ENCODE measurements around the gene RAB37. TPM values are rescaled to one million over a fixed set of nuclear protein-coding genes. Genes with fewer than 3 reads are reported as not detected.

RAB37 gene
- total and polyA plus RNA-seq, 2 of the 13 experiments (the other 11 are each of a cell fraction or from before 2014, with no cell fraction given): 0.91 to 3.7 TPM

- TF ChIP-seq MAZ (IDR thresholded peaks at IDR 0.05; ENCODE audit: borderline replicate concordance, low read depth, low read length) (peak; percentile 71; the same call in 1 of the 2 replicates), MAZ (CRISPR knock-in tag; IDR thresholded peaks at IDR 0.05; ENCODE audit: low read depth) (peak; percentile 97), ZNF274 (CRISPR knock-in tag; IDR thresholded peaks at IDR 0.05) (peak; percentile 98), ERF (CRISPR knock-in tag; IDR thresholded peaks at IDR 0.05) (peak; percentile 83), DZIP1 (CRISPR knock-in tag; IDR thresholded peaks at IDR 0.05) (peak; percentile 96), KDM2A (CRISPR knock-in tag; IDR thresholded peaks at IDR 0.05; ENCODE audit: borderline replicate concordance, low read depth) (peak; percentile 76; the same call in 1 of the 2 replicates), DR1 (CRISPR knock-in tag; IDR thresholded peaks at IDR 0.05) (peak; percentile 98), XRCC5 (optimal IDR thresholded peaks at IDR 0.05; ENCODE audit: low read length) (peak; percentile 61), SMARCC2 (IDR thresholded peaks at IDR 0.05) (no peak), ZNF776 (CRISPR knock-in tag; IDR thresholded peaks at IDR 0.05) (peak; percentile 98), ZNF160 (CRISPR knock-in tag; IDR thresholded peaks at IDR 0.05) (peak; percentile 88), ZNF530 (CRISPR knock-in tag; IDR thresholded peaks at IDR 0.05; ENCODE audit: low read depth) (no peak), ZNF775 (CRISPR knock-in tag; IDR thresholded peaks at IDR 0.05; ENCODE audit: borderline replicate concordance) (0 out of 2 replicates have a peak, but pooled peaks have one; percentile 66), RFX1 (IDR thresholded peaks at IDR 0.05) (no peak), ZBTB34 (CRISPR knock-in tag; IDR thresholded peaks at IDR 0.05) (peak; percentile 66; the same call in 1 of the 2 replicates), ZNF704 (CRISPR knock-in tag; IDR thresholded peaks at IDR 0.05; ENCODE audit: borderline replicate concordance) (peak; percentile 70), ZNF660 (CRISPR knock-in tag; IDR thresholded peaks at IDR 0.05; ENCODE audit: borderline replicate concordance, low read depth) (0 out of 2 replicates have a peak, but pooled peaks have one; percentile 81), ZNF850 (CRISPR knock-in tag; conservative IDR thresholded peaks at IDR 0.05) (peak; percentile 98), ZNF496 (CRISPR knock-in tag; IDR thresholded peaks at IDR 0.05; ENCODE audit: insufficient replicate concordance) (no peak), ZBTB39 (CRISPR knock-in tag; IDR thresholded peaks at IDR 0.05) (no peak), RCOR2 (CRISPR knock-in tag; IDR thresholded peaks at IDR 0.05) (0 out of 2 replicates have a peak, but pooled peaks have one; percentile 38), ZNF20 (CRISPR knock-in tag; IDR thresholded peaks at IDR 0.05) (peak; percentile 37; the same call in 1 of the 2 replicates), MIER2 (CRISPR knock-in tag; IDR thresholded peaks at IDR 0.05) (no peak)
Observed at GRCh38 chr17:74748529-74749278, 11.6 kb downstream of the RAB37 start, which contains the start of gene NHERF1 (continued).

Data from HepG2 (cell line).